Heart left ventricle (tissue), 16 donors: ENCODE data around the gene IGFBP5. TPM values are rescaled to one million over a fixed set of nuclear protein-coding genes. Genes with fewer than 3 reads are reported as not detected.

Experiments used
- ATAC-seq, 4 donors: fragments of 200-7000 bp; cut with Tn5 transposase; one replicate each; pipeline ENCODE4 v1.9.1; 2020 to 2022; ENCODE audit warnings: moderate library complexity in 4 of 4, mild to moderate bottlenecking in 3 of 4, moderate number of reproducible peaks in 1 of 4
- DNase-seq, 5 donors: peaks; one replicate each; pipeline ENCODE4 v3.0.0-alpha.2; 2020
- H3K27ac ChIP-seq, 12 donors: fragments of 200-600 bp; sonication (generic) in 4 of 12; one replicate each; pipeline versions ENCODE4 v1.5.0 to v1.8.0; 2016 to 2022; ENCODE audit warnings: mild to moderate bottlenecking in 2 of 12
- H3K27me3 ChIP-seq, 9 donors: fragments of 200-600 bp; sonication (generic) in 2 of 9; one replicate each; pipeline versions ENCODE4 v1.5.1 to v1.8.0; 2016 to 2022; ENCODE audit warnings: mild to moderate bottlenecking in 3 of 9
- H3K36me3 ChIP-seq, 9 donors: fragments of 200-600 bp; sonication (generic) in 2 of 9; one replicate each; pipeline versions ENCODE4 v1.5.0 to v1.8.0; 2018 to 2022; ENCODE audit warnings: mild to moderate bottlenecking in 2 of 9
- H3K4me1 ChIP-seq, 12 donors: fragments of 200-600 bp; sonication (generic) in 4 of 12; one replicate each; pipeline versions ENCODE4 v1.5.0 to v1.8.0; 2016 to 2022; ENCODE audit warnings: mild to moderate bottlenecking in 3 of 12
- H3K4me3 ChIP-seq, 12 donors: fragments of 200-600 bp; sonication (generic) in 4 of 12; one replicate each; pipeline versions ENCODE4 v1.5.0 to v1.8.0; 2017 to 2022; ENCODE audit warnings: mild to moderate bottlenecking in 9 of 12, moderate library complexity in 4 of 12
- H3K9me3 ChIP-seq, 12 donors: fragments of 200-600 bp; sonication (generic) in 4 of 12; one replicate each; pipeline versions ENCODE4 v1.5.0 to v1.8.0; 2016 to 2022; ENCODE audit warnings: mild to moderate bottlenecking in 1 of 12
- POLR2A ChIP-seq, 2 donors: fragments of 450-650 bp; IDR thresholded peaks; one replicate each; pipeline ENCODE4 v1.6.1; 2017; ENCODE audit warnings: antibody characterized with exemption in 2 of 2, mild to moderate bottlenecking in 2 of 2, moderate library complexity in 2 of 2
- WGBS, 4 donors: extraction: QIAGEN DNeasy Blood & Tissue Kit in 2 of 4; methylation state at CpG; one replicate each; pipeline versions ENCODE4 v1.1.5 to v1.1.7; 2013 to 2018; 5-methylcytosine and 5-hydroxymethylcytosine counted together
- intact Hi-C, 10 donors: fragments of 100-400 bp; cut with DNase I; formaldehyde crosslinking; loops; one replicate each; pipeline versions ENCODE4 v1.11.1 to v1.14.2; 2022
- polyA plus RNA-seq, 2 donors: library from polyadenylated mRNA; stranded (reverse); fragments of 200-250 nt; gene quantifications; one replicate each; pipeline ENCODE4 v1.2.3, GENCODE V29; 2013
- total RNA-seq, 9 donors: library from RNA; depleted of rRNA in 2 of 9; stranded (reverse); fragments of >200 nt in 2 of 9; fragmentation: NEBNext Ultra II Directional in 3 of 9; extraction: Animal tissue kit (Norgen Biotek cat#: 25700) in 3 of 9; gene quantifications; one replicate each; pipeline versions ENCODE4 v1.1.0 to v1.2.4, GENCODE V29; 2016 to 2023
- TF ChIP-seq, protein P1 (sequence below), 12 donors: fragments of 200-600 bp; sonication (generic) in 4 of 12; IDR thresholded peaks; one replicate each; pipeline versions ENCODE4 v1.5.0 to v1.8.0; 2018 to 2022; ENCODE audit warnings: antibody characterized with exemption in 12 of 12, mild to moderate bottlenecking in 5 of 12
- donor health status: ischemic (EF 13 %, LVEDD 7.1; RV severe dilation, severe dysfunction).
- donor health status: healthy with polysubstance abuse.
- donor health status: DM: no; HTN: yes; CAD: no.
- donor health status: DM: no; HTN: no; CAD: no.
- donor health status: ischemic (EF 25% LVEDD 6.9; RV normal size, moderate dysfunction).
- donor health status: ischemic (EF 25% LVEDD 5.7; RV mildly dilated, moderate dysfunction).
- donor health status: healthy.
- donor health status: DM: yes; HTN: yes; CAD: no.
- donor health status: ischemic (EF 35%, LVEDD 5.7; RV mildly dilated, moderate dysfunction).
- donor health status: nonischemic (EF 11% LVEDD 7.7; RV severe dilation, severe dysfunction).
- donor health status: DM: yes; HTN: yes; CAD: no.
- donor health status: PGD.
- donor health status: ischemic (EF 29% LVEDD 5.4; RV normal size, mild dysfunction).
- donor health status: nonischemic (EF 23%, LVEDD 6.1; RV moderate dilation, normal function).

IGFBP5 gene
- total and polyA plus RNA-seq, 11 donors = 58.2 to 441 (median 129) TPM

DNA sequence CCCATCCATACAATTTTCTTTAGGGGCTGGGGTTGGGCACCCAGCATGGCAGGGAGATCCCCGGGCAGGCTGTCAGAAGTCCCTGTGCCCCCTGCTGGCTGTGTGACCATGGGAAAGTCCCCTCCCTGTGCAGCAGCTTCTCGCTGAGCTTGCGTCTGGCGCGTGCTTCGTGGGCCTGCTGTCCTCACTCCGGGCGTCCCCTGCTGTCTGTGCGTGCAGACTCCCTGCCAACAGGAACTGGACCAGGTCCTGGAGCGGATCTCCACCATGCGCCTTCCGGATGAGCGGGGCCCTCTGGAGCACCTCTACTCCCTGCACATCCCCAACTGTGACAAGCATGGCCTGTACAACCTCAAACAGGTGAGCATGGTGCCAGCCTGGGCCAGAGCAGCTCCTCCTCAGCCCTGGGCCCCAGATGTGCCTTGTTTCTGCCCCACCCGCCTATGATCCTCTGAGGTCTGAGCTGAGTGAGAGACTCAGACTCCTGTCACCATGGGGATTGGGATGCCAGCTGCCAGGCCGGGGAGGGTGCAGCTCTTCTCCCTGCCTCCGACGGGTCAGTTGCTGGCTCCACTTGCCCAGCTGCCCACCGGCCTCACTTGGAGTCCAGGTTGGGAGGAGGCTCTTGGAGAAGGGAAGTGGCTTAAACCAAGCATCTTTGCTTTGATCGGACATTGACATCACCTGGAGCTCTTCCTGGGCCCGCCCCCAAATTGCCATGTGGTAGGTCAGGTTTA is 33.5 kb downstream of the IGFBP5 start:
- DNase-seq (peak in 1 of 5 donors; percentile 58), ATAC-seq (peak in 2 of 4 donors; percentile 17 to 59)
- no peak overlapping the region for H3K4me3 ChIP-seq
- TF ChIP-seq, protein P1, sequence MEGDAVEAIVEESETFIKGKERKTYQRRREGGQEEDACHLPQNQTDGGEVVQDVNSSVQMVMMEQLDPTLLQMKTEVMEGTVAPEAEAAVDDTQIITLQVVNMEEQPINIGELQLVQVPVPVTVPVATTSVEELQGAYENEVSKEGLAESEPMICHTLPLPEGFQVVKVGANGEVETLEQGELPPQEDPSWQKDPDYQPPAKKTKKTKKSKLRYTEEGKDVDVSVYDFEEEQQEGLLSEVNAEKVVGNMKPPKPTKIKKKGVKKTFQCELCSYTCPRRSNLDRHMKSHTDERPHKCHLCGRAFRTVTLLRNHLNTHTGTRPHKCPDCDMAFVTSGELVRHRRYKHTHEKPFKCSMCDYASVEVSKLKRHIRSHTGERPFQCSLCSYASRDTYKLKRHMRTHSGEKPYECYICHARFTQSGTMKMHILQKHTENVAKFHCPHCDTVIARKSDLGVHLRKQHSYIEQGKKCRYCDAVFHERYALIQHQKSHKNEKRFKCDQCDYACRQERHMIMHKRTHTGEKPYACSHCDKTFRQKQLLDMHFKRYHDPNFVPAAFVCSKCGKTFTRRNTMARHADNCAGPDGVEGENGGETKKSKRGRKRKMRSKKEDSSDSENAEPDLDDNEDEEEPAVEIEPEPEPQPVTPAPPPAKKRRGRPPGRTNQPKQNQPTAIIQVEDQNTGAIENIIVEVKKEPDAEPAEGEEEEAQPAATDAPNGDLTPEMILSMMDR (IDR thresholded peaks at IDR 0.05) = peak in 6 of 12 donors; percentile 15 to 32 (median 27)
- TF ChIP-seq POLR2A (IDR thresholded peaks at IDR 0.05) = no peak
- intact Hi-C loops = loop anchor here in 1 of 10 donors (10.0 kb wide), 1 partner anchor 627 kb away; no protein-coding TSS in a partner anchor
- H3K27me3 ChIP-seq = no peaks in the 10 kb centered on the region
- H3K27ac ChIP-seq = no peak overlapping the region
- WGBS, 4 donors = 83 to 95% (median 87%) methylated on average over 18 to 20 of the region's 20 CpGs
- peaks cover 0 to 22% (median 14%) of the 10 kb centered on the region in 12 donors for H3K4me1 ChIP-seq
- peaks cover 0 to 36% (median 3%) of the 10 kb centered on the region in 9 donors for H3K36me3 ChIP-seq
- H3K9me3 ChIP-seq = no peaks in the 10 kb centered on the region

DNA sequence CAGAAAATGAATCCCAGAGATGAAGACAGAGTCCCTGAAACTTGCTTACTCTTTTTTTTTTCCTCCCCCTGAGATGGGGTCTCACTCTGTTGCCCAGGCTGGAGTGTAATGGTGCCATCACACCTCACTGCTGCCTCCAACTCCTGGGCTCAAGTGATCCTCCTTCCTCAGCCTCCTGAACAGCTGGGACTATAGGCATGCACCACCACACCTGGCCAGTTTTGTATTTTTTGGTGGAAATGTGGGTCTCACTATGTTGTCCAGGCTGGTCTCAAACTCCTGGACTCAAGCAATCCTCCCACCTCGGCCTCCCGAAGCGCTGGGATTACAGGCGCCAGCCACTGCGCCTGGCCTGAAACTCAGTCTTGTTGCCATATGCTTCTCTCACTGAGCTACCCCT is 34.3 kb downstream of the IGFBP5 start:
- Histone ChIP-seq H3K27me3 (no peaks in the 10 kb centered on the region), H3K4me3 (no peak overlapping the region), H3K36me3 (peaks cover 0 to 36% (median 3%) of the 10 kb centered on the region in 9 donors), H3K9me3 (no peaks in the 10 kb centered on the region), H3K27ac (no peak overlapping the region), H3K4me1 (peaks cover 0 to 18% (median 13%) of the 10 kb centered on the region in 12 donors)
- WGBS, 4 donors = 98 to 100% (median 99%) methylated on average over 5 of the region's 5 CpGs
- intact Hi-C loops = loop anchor here in 1 of 10 donors (10.0 kb wide), 1 partner anchor 626 kb away; no protein-coding TSS in a partner anchor
- DNase-seq = no peak
- ATAC-seq = no peak
- no peak for TF ChIP-seq POLR2A (IDR thresholded peaks at IDR 0.05)

DNA sequence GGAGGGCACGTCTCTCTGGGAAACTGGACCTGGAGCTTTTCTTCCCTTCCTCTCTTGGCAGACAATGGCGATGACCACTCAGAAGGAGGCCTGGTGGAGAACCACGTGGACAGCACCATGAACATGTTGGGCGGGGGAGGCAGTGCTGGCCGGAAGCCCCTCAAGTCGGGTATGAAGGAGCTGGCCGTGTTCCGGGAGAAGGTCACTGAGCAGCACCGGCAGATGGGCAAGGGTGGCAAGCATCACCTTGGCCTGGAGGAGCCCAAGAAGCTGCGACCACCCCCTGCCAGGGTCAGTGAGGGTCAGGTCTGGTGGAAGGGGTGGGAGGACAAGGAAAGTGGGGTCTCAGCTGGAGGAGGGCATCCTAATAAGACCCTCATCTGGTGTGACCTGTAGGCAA is 34.9 kb downstream of the IGFBP5 start:
- Histone ChIP-seq H3K36me3 (peaks cover 0 to 36% (median 3%) of the 10 kb centered on the region in 9 donors), H3K27ac (no peak overlapping the region), H3K4me3 (no peak overlapping the region), H3K27me3 (no peaks in the 10 kb centered on the region), H3K4me1 (peaks cover 0 to 12% (median 8%) of the 10 kb centered on the region in 12 donors), H3K9me3 (no peaks in the 10 kb centered on the region)
- no peak for DNase-seq
- ATAC-seq = no peak
- intact Hi-C loops = loop anchor here in 1 of 10 donors (10.0 kb wide), 1 partner anchor 626 kb away; no protein-coding TSS in a partner anchor
- no peak for TF ChIP-seq POLR2A (IDR thresholded peaks at IDR 0.05)
- TF ChIP-seq, protein P1 (IDR thresholded peaks at IDR 0.05) = no peak
- 93 to 96% (median 95%) methylated on average over 10 of the region's 10 CpGs for WGBS, 4 donors

DNA sequence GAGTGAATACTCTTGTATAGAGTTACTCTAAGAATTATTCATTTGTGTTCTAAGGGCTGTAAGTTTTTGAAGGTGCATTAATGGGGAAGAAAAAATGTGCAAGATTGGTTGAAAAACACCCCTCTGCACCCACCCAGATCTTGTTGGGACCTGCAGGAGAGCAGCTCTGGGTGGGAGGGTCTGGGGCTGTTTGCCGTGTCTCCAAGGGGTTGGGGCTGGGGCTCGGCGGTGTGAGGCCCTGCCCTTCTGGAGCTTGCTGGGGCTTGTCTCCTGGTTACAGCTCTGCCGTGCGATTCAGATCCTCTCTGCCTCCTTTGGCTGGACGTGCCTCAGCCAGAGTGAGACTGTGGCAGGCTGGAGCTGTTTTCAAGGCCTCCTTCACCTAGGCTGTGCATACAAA is 36.1 kb downstream of the IGFBP5 start:
- peaks cover 0 to 36% (median 3%) of the 10 kb centered on the region in 9 donors for H3K36me3 ChIP-seq
- ATAC-seq = no peak
- H3K27me3 ChIP-seq = no peaks in the 10 kb centered on the region
- no peak overlapping the region for H3K27ac ChIP-seq
- no peak overlapping the region for H3K4me3 ChIP-seq
- intact Hi-C loops = loop anchor here in 1 of 10 donors (5.0 kb wide), 1 partner anchor 57 kb away; no protein-coding TSS in a partner anchor
- H3K9me3 ChIP-seq = no peaks in the 10 kb centered on the region
- WGBS, 4 donors = 85 to 91% (median 90%) methylated on average over 6 of the region's 6 CpGs
- DNase-seq = no peak
- TF ChIP-seq POLR2A (IDR thresholded peaks at IDR 0.05) = no peak
- peaks cover 0 to 12% (median 1%) of the 10 kb centered on the region in 12 donors for H3K4me1 ChIP-seq

DNA sequence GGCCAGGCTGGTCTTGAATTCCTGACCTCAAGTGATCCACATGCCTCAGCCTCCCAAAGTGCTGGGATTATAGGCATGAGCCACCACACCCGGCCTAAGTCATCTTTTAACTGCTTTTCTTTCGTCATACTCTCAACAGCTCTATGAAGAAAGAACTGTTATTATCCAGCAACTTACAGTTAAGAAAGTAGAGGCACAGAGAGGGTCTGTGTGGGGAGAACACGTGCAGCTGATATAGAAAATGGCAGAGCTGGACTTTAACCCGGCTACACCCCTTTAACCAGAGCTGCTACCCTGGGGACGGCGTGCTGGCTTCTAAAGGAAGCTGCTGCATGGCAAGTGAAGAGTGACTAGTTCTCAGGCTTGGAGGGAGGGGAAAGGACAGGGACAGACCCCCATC is 36.6 kb downstream of the IGFBP5 start:
- Histone ChIP-seq H3K4me1 (peaks cover 0 to 14% (median 5%) of the 10 kb centered on the region in 12 donors), H3K4me3 (no peak overlapping the region), H3K36me3 (peaks cover 0 to 32% (median 3%) of the 10 kb centered on the region in 9 donors), H3K9me3 (no peaks in the 10 kb centered on the region), H3K27me3 (no peaks in the 10 kb centered on the region), H3K27ac (no peak overlapping the region)
- DNase-seq = no peak
- intact Hi-C loops = loop anchor here in 1 of 10 donors (5.0 kb wide), 1 partner anchor 56 kb away; no protein-coding TSS in a partner anchor
- no peak for TF ChIP-seq POLR2A (IDR thresholded peaks at IDR 0.05)
- TF ChIP-seq, protein P1 (IDR thresholded peaks at IDR 0.05) = no peak
- 83 to 93% (median 87%) methylated on average over 6 of the region's 6 CpGs for WGBS, 4 donors
- ATAC-seq = no peak
